HepG2 (cell line): ENCODE measurements around the gene GABRR2. TPM values are rescaled to one million over a fixed set of nuclear protein-coding genes. Genes with fewer than 3 reads are reported as not detected.

Experiments
- BHLHE40 ChIP-seq: IDR thresholded peaks from 2 replicates; pipeline ENCODE4 v1.6.1; 2011; ENCODE audit warnings: low read length, improper control_type of control experiment
- GTF3A ChIP-seq: sonication (generic); formaldehyde crosslinking; conservative IDR thresholded peaks from 2 replicates; pipeline ENCODE4 v1.4.0; 2020; ENCODE audit warnings: mild to moderate bottlenecking, missing genetic modification reagents
- IKZF5 ChIP-seq: IDR thresholded peaks from 2 replicates; pipeline ENCODE4 v1.6.1; 2018; ENCODE audit warnings: missing genetic modification reagents, mild to moderate bottlenecking, missing compliant biosample characterization
- JDP2 ChIP-seq: sonication (generic); formaldehyde crosslinking; IDR thresholded peaks from 2 replicates; pipeline ENCODE4 v1.8.1; 2022; ENCODE audit warnings: missing genetic modification reagents, borderline replicate concordance
- NCOR1 ChIP-seq: fragments of 200-600 bp; sonication (generic); IDR thresholded peaks from 2 replicates; pipeline ENCODE4 v1.7.0; 2017; ENCODE audit warnings: antibody characterized with exemption, low read length, borderline replicate concordance
- ONECUT2 ChIP-seq: sonication (generic); formaldehyde crosslinking; IDR thresholded peaks from 2 replicates; pipeline ENCODE4 v1.4.0; 2020; ENCODE audit warnings: missing genetic modification reagents
- PAWR ChIP-seq: sonication (generic); formaldehyde crosslinking; IDR thresholded peaks from 2 replicates; pipeline ENCODE4 v1.4.0; 2020; ENCODE audit warnings: missing genetic modification reagents, mild to moderate bottlenecking, borderline replicate concordance
- PHB2 ChIP-seq: fragments of 450-650 bp; IDR thresholded peaks from 2 replicates; pipeline ENCODE4 v1.6.1; 2018; ENCODE audit not compliant: partially characterized antibody
- PRPF4 ChIP-seq: fragments of 200-400 bp; formaldehyde crosslinking; IDR thresholded peaks from 2 replicates; pipeline ENCODE4 v1.6.1; 2016; ENCODE audit warnings: low read length, low read depth; ENCODE audit not compliant: poor library complexity, severe bottlenecking
- SAFB2 ChIP-seq: sonication (generic); formaldehyde crosslinking; IDR thresholded peaks from 2 replicates; pipeline ENCODE4 v1.5.1; 2020; ENCODE audit warnings: missing genetic modification reagents, low read depth, mild to moderate bottlenecking, borderline replicate concordance
- SATB2 ChIP-seq: sonication (generic); formaldehyde crosslinking; IDR thresholded peaks from 2 replicates; pipeline ENCODE4 v1.5.0; 2020; ENCODE audit warnings: missing genetic modification reagents
- SETDB1 ChIP-seq: sonication (generic); formaldehyde crosslinking; IDR thresholded peaks from 2 replicates; pipeline ENCODE4 v1.5.1; 2020; ENCODE audit warnings: missing genetic modification reagents, mild to moderate bottlenecking, borderline replicate concordance
- SIN3B ChIP-seq: fragments of 150-350 bp; IDR thresholded peaks from 2 replicates; pipeline ENCODE4 v1.6.1; 2014; ENCODE audit warnings: low read length
- ZBTB43 ChIP-seq: sonication (generic); formaldehyde crosslinking; conservative IDR thresholded peaks from 2 replicates; pipeline ENCODE4 v1.4.0; 2020; ENCODE audit warnings: missing genetic modification reagents
- ZEB1 ChIP-seq: IDR thresholded peaks from 2 replicates; pipeline ENCODE4 v1.6.1; 2012; ENCODE audit warnings: mild to moderate bottlenecking, low read depth, inconsistent platforms; ENCODE audit not compliant: insufficient replicate concordance
- ZFAT ChIP-seq: sonication (generic); formaldehyde crosslinking; conservative IDR thresholded peaks from 2 replicates; pipeline ENCODE4 v1.8.1; 2023; ENCODE audit warnings: missing genetic modification reagents, inconsistent platforms
- ZNF234 ChIP-seq: sonication (generic); formaldehyde crosslinking; conservative IDR thresholded peaks from 2 replicates; pipeline ENCODE4 v1.5.1; 2020; ENCODE audit warnings: mild to moderate bottlenecking, missing genetic modification reagents
- ZNF280B ChIP-seq: sonication (generic); formaldehyde crosslinking; IDR thresholded peaks from 2 replicates; pipeline ENCODE4 v1.5.0; 2020; ENCODE audit warnings: missing genetic modification reagents, mild to moderate bottlenecking, borderline replicate concordance
- ZNF564 ChIP-seq: sonication (generic); formaldehyde crosslinking; IDR thresholded peaks from 2 replicates; pipeline ENCODE4 v1.8.1; 2023; ENCODE audit warnings: mild to moderate bottlenecking, missing genetic modification reagents
- ZNF597 ChIP-seq: sonication (generic); formaldehyde crosslinking; IDR thresholded peaks from 2 replicates; pipeline ENCODE4 v1.5.0; 2020; ENCODE audit warnings: missing genetic modification reagents
- ZNF704 ChIP-seq: sonication (generic); formaldehyde crosslinking; IDR thresholded peaks from 2 replicates; pipeline ENCODE4 v1.8.1; 2023; ENCODE audit warnings: mild to moderate bottlenecking, inconsistent platforms, moderate library complexity, missing genetic modification reagents, borderline replicate concordance
- ZNF761 ChIP-seq: sonication (generic); formaldehyde crosslinking; conservative IDR thresholded peaks from 2 replicates; pipeline ENCODE4 v1.4.0; 2020; ENCODE audit warnings: mild to moderate bottlenecking, missing genetic modification reagents
- polyA plus RNA-seq, 8 experiments: library from polyadenylated mRNA; depleted of rRNA in 3 of 8; stranded (reverse) in 7 of 8; unstranded in 1 of 8; fragments of >200 nt; fragmentation: Illumina TruSeq in 4 of 8; extraction: Trizol in 4 of 8; gene quantifications; 2 replicates each; pipeline versions ENCODE4 v1.2.1 to v1.2.3, GENCODE V29; 2011 to 2016; ENCODE audit warnings: low read depth in 4 of 8, missing spikeins in 1 of 8, mixed read lengths in 1 of 8; ENCODE audit not compliant: insufficient read depth in 1 of 8
- total RNA-seq, 5 experiments: library from RNA; depleted of rRNA; stranded (reverse); fragments of >200 nt; fragmentation: Illumina TruSeq; extraction: Trizol; gene quantifications; 2 replicates each; pipeline ENCODE4 v1.2.3, GENCODE V29; 2016; ENCODE audit warnings: low read depth in 1 of 5

GABRR2 gene
- total and polyA plus RNA-seq, 2 of the 13 experiments (the other 11 are each of a cell fraction or from before 2014, with no cell fraction given), result 0.13 TPM; not detected in 1

- no peak; the same call in 1 of the 2 replicates for TF ChIP-seq IKZF5
- TF ChIP-seq ZEB1, result no peak
- peak; percentile 78 for TF ChIP-seq ZNF564
- TF ChIP-seq PAWR (CRISPR knock-in tag), result 0 out of 2 replicates have a peak, but pooled peaks have one; percentile 32
- TF ChIP-seq ZNF234, result no peak; the same call in 1 of the 2 replicates
- TF ChIP-seq NCOR1, result no peak
- TF ChIP-seq PHB2, result no peak
- TF ChIP-seq SETDB1 (CRISPR knock-in tag), result no peak
- TF ChIP-seq ONECUT2 (CRISPR knock-in tag), result no peak
- no peak for TF ChIP-seq ZNF597 (CRISPR knock-in tag)
- TF ChIP-seq GTF3A (CRISPR knock-in tag), result no peak
- no peak for TF ChIP-seq BHLHE40
- no peak for TF ChIP-seq SIN3B
- no peak for TF ChIP-seq ZNF280B (CRISPR knock-in tag)
- no peak for TF ChIP-seq ZBTB43 (CRISPR knock-in tag)
- 0 out of 2 replicates have a peak, but pooled peaks have one; percentile 42 for TF ChIP-seq SAFB2 (CRISPR knock-in tag)
- TF ChIP-seq ZNF761 (CRISPR knock-in tag), result peak; percentile 92
- peak; percentile 83; the same call in 1 of the 2 replicates for TF ChIP-seq ZFAT
- TF ChIP-seq SATB2 (CRISPR knock-in tag), result peak; percentile 18; the same call in 1 of the 2 replicates
- no peak for TF ChIP-seq PRPF4
- TF ChIP-seq ZNF704 (CRISPR knock-in tag), result no peak
- TF ChIP-seq JDP2 (CRISPR knock-in tag), result no peak
Measured at GRCh38 chr6:89352278-89353117, 37.4 kb upstream of the GABRR2 start, which contains the start of gene UBE2J1 (continued).
